H1 (cell line): Measurements from ENCODE around the gene ASB6. TPM values are rescaled to one million over a fixed set of nuclear protein-coding genes. Genes with fewer than 3 reads are reported as not detected.

Experiments
- CBX8 ChIP-seq: fragments of 300-800, 300-1000 bp; sonication (generic); IDR thresholded peaks from 2 replicates; pipeline ENCODE4 v1.7.1; 2016; ENCODE audit warnings: low read depth, low read length, borderline replicate concordance
- CTBP2 ChIP-seq: IDR thresholded peaks from 2 replicates; pipeline ENCODE4 v1.7.0; 2011; ENCODE audit warnings: borderline replicate concordance, mild to moderate bottlenecking, moderate library complexity, mixed read lengths, low read length; ENCODE audit not compliant: insufficient read depth, insufficient read length
- HDAC6 ChIP-seq: IDR thresholded peaks from one replicate; pipeline ENCODE4 v1.7.1; 2012; ENCODE audit warnings: low read depth, mild to moderate bottlenecking, inconsistent platforms, low read length, moderate library complexity
- KDM1A ChIP-seq: fragments of 200-600, 300-600 bp; sonication (generic); IDR thresholded peaks from 2 replicates; pipeline ENCODE4 v1.7.1; 2016; ENCODE audit warnings: mild to moderate bottlenecking, low read length, borderline replicate concordance
- KDM4A ChIP-seq: IDR thresholded peaks from one replicate; pipeline ENCODE4 v1.7.1; 2012; ENCODE audit warnings: low read depth, mild to moderate bottlenecking, moderate library complexity, low read length, inconsistent platforms; ENCODE audit not compliant: severe bottlenecking
- SP2 ChIP-seq: IDR thresholded peaks from 2 replicates; pipeline ENCODE4 v1.6.1; 2012; ENCODE audit warnings: mild to moderate bottlenecking, low read length, inconsistent platforms
- polyA plus RNA-seq, 7 experiments: library from polyadenylated mRNA; depleted of rRNA in 3 of 7; stranded (reverse) in 5 of 7; unstranded in 2 of 7; fragments of >200 nt in 5 of 7; fragments of 200-250 nt in 2 of 7; gene quantifications; 1 replicate in 5 of 7; 2 replicates in 1 of 7; 4 replicates in 1 of 7; pipeline versions ENCODE4 v1.2.1 to v1.2.3, GENCODE V29; 2011 to 2013; ENCODE audit warnings: missing spikeins in 2 of 7, mixed read lengths in 2 of 7
- total RNA-seq: library from RNA; stranded (reverse); fragmentation: NEBNext Ultra II Directional; extraction: Animal tissue kit (Norgen Biotek cat#: 25700); gene quantifications from 2 replicates; pipeline ENCODE4 v1.2.1, GENCODE V29; 2021

ASB6 gene
- total and polyA plus RNA-seq, 2 of the 8 experiments (the other 6 are each of a cell fraction or from before 2014, with no cell fraction given), result 14.0 to 17.3 TPM

- peak; percentile 76; the same call in 1 of the 2 replicates for TF ChIP-seq KDM1A
- no peak for TF ChIP-seq SP2
- TF ChIP-seq HDAC6, result no peak
- TF ChIP-seq CBX8, result no peak
- peak; percentile 20 for TF ChIP-seq KDM4A
- TF ChIP-seq CTBP2, result peak; percentile 80
Measured at GRCh38 chr9:129596541-129597331, 45.2 kb downstream of the ASB6 start (continued).
